OCI-LY7 (cell line): ENCODE measurements around the gene FAM89B. TPM values are rescaled to one million over a fixed set of nuclear protein-coding genes. Genes with fewer than 3 reads are reported as not detected.

Source experiments
- BruUV-seq: library from RNA; stranded (reverse); fragments of 400-500 nt; replicated peaks from 2 replicates; lab custom pipeline; 2021; lab: Mats Ljungman, UMichigan
- CTCF ChIA-PET: fragments of 300-600 bp; sonication (Branson Sonifier 250); formaldehyde crosslinking; loops from one replicate; lab custom pipeline; 2022; ENCODE audit warnings: antibody characterized with exemption; ENCODE audit not compliant: unreplicated experiment; lab: Charles Lee
- POLR2A ChIA-PET: fragments of 300-600 bp; sonication (Branson Sonifier 250); formaldehyde crosslinking; loops from one replicate; lab custom pipeline; 2022; ENCODE audit warnings: antibody characterized with exemption; lab: Charles Lee
- DNase-seq: peaks from one replicate; pipeline ENCODE4 v3.0.0-alpha.2; 2015; ENCODE audit warnings: low spot score
- H2AFZ ChIP-seq: fragments of 200-600 bp; sonication (generic), shearing (Covaris generic); 2 replicates; pipeline ENCODE4 v1.6.1; 2014; ENCODE audit warnings: mild to moderate bottlenecking, antibody characterized with exemption, low read length, moderate library complexity
- H3K27ac ChIP-seq: fragments of 200-600 bp; sonication (generic); 2 replicates; pipeline ENCODE4 v1.5.1; 2014; ENCODE audit warnings: mixed run types, low read depth, mild to moderate bottlenecking, moderate library complexity, low read length, inconsistent platforms; ENCODE audit not compliant: poor library complexity, severe bottlenecking
- H3K36me3 ChIP-seq: fragments of 200-600 bp; sonication (generic); 2 replicates; pipeline ENCODE4 v1.6.1; 2014; ENCODE audit warnings: mild to moderate bottlenecking, antibody characterized with exemption, low read length, moderate library complexity, mixed read lengths; ENCODE audit not compliant: insufficient read depth
- H3K4me1 ChIP-seq: fragments of 200-600 bp; sonication (generic); 2 replicates; pipeline ENCODE4 v1.5.1; 2014; ENCODE audit warnings: mild to moderate bottlenecking, low read length; ENCODE audit not compliant: insufficient read depth, poor library complexity, severe bottlenecking
- H3K4me2 ChIP-seq: fragments of 200-600 bp; sonication (generic); 2 replicates; pipeline ENCODE4 v1.6.1; 2014; ENCODE audit warnings: mild to moderate bottlenecking, low read length
- H3K4me3 ChIP-seq: fragments of 200-600 bp; sonication (generic); 2 replicates; pipeline ENCODE4 v1.5.1; 2014; ENCODE audit warnings: mild to moderate bottlenecking, low read depth, low read length; ENCODE audit not compliant: poor library complexity, severe bottlenecking
- H3K79me2 ChIP-seq: fragments of 200-600 bp; sonication (generic); 2 replicates; pipeline ENCODE4 v1.6.1; 2016; ENCODE audit warnings: low read depth, mild to moderate bottlenecking, low read length, moderate library complexity, mixed read lengths; ENCODE audit not compliant: insufficient read depth
- H3K9me2 ChIP-seq: fragments of 200-600 bp; sonication (generic); 2 replicates; pipeline ENCODE4 v1.6.1; 2016; ENCODE audit warnings: mild to moderate bottlenecking, low read length, mixed read lengths; ENCODE audit not compliant: insufficient read depth
- H3K9me3 ChIP-seq: fragments of 200-600 bp; sonication (generic); 2 replicates; pipeline ENCODE4 v1.6.1; 2014; ENCODE audit warnings: mild to moderate bottlenecking, mixed run types, low read length, mixed read lengths
- H4K20me1 ChIP-seq: fragments of 200-600 bp; sonication (generic); 2 replicates; pipeline ENCODE4 v1.6.1; 2014; ENCODE audit warnings: mild to moderate bottlenecking, antibody characterized with exemption, low read length, moderate library complexity, mixed read lengths; ENCODE audit not compliant: insufficient read depth
- EZH2phosphoT487 ChIP-seq: fragments of 200-600 bp; sonication (generic); IDR thresholded peaks from 2 replicates; pipeline ENCODE4 v1.6.1; 2018; ENCODE audit warnings: low read depth, borderline replicate concordance, mild to moderate bottlenecking, mixed run types, antibody characterized with exemption, low read length, moderate library complexity, mixed read lengths
- intact Hi-C: fragments of 100-400 bp; cut with micrococcal nuclease; formaldehyde crosslinking; loops from one replicate; pipeline ENCODE4 v1.10.0; 2022; ENCODE audit not compliant: unreplicated experiment
- total RNA-seq, 2 experiments: library from RNA; depleted of rRNA in 1 of 2; stranded (reverse); fragments of >200 nt in 1 of 2; shearing (Covaris generic) in 1 of 2; gene quantifications; 2 replicates each; pipeline ENCODE4 v1.2.3, GENCODE V29; 2014 to 2022
- TF ChIP-seq, protein P1 (sequence below): fragments of 200-600 bp; sonication (generic); conservative IDR thresholded peaks from 2 replicates; pipeline ENCODE4 v1.5.1; 2014; ENCODE audit warnings: mild to moderate bottlenecking, antibody characterized with exemption, low read length, moderate library complexity, mixed read lengths

FAM89B gene
- total RNA-seq, 2 experiments from 2014 or later = 17.9 to 26.4 TPM

DNA sequence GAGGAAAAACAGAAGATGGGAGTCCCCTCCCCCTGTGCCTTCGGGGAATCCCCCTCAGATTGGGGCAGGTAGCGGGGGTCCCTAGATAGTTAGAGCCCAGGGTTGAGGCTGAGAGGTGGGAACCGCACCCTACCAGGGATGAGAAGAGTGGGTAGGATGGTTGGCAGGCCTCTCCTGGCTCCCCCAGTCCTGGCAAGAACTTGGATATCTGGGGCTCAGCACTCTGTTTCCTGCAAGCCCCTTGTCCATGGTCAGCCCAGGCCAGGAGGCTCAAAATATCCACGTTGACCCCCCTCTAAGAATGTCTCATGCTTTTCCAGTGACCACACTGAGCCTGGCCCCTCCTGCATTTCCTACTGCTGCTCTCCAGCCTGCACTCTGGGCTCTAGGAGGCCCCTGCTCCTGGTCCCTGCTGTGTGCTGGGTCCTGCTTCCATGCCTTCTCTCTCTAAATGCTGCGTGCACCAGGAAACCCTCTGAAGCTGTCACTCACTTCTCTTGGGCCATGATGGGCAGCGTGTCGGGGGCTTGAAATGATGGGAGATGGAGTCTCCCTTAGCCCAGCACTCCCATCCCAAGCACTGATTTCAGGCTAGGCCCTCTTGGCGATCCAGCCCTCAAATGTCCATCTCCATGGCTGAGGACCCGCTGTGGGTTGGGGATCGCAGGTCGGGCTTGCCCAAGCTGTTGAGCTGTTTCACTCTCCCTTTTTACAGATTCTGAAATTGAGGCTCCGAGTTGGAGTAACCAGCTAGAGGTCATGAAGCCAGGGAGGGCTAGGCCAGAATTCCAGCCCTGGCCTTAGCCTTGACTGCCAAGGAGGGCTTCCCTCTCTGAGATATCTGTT lies 39.6 kb downstream of the FAM89B start:
- H3K4me2 ChIP-seq = peak overlapping the region; percentile 88
- no peak for TF ChIP-seq EZH2phosphoT487
- TF ChIP-seq, protein P1, sequence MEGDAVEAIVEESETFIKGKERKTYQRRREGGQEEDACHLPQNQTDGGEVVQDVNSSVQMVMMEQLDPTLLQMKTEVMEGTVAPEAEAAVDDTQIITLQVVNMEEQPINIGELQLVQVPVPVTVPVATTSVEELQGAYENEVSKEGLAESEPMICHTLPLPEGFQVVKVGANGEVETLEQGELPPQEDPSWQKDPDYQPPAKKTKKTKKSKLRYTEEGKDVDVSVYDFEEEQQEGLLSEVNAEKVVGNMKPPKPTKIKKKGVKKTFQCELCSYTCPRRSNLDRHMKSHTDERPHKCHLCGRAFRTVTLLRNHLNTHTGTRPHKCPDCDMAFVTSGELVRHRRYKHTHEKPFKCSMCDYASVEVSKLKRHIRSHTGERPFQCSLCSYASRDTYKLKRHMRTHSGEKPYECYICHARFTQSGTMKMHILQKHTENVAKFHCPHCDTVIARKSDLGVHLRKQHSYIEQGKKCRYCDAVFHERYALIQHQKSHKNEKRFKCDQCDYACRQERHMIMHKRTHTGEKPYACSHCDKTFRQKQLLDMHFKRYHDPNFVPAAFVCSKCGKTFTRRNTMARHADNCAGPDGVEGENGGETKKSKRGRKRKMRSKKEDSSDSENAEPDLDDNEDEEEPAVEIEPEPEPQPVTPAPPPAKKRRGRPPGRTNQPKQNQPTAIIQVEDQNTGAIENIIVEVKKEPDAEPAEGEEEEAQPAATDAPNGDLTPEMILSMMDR = no peak
- H3K9me2 ChIP-seq = no peaks in the 10 kb centered on the region
- ChIA-PET CTCF (no interaction called here), POLR2A (no interaction called here)
- BruUV-seq = no TSS peak
- DNase-seq = no peak
- peaks cover 13% of the 10 kb centered on the region for H3K36me3 ChIP-seq
- H3K4me1 ChIP-seq = peaks cover 37% of the 10 kb centered on the region
- H3K79me2 ChIP-seq = peaks cover 35% of the 10 kb centered on the region
- no peaks in the 10 kb centered on the region for H4K20me1 ChIP-seq
- H3K9me3 ChIP-seq = no peaks in the 10 kb centered on the region
- no peak overlapping the region for H2AFZ ChIP-seq
- no peak overlapping the region for H3K4me3 ChIP-seq
- intact Hi-C loops = no loop called here
- H3K27ac ChIP-seq = no peak overlapping the region

DNA sequence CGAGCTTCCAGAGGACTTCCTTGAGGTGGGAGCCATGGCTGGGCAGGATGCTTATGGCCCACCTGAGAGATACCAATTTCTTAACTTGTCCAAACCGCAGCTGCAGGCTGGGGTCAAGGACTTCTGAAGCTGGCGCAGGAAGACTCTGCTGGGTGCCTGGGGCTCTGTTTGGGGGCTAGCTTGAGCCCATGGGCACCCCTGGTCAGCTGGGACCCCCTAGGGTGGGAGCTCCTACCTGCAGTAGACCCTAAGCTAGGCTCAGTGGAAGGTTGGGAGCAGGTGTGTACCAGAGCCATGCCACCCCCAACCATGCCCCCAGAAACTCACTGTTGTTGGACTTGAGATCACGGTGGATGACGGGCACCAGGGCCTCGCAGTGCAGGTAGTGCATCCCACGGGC lies 40.4 kb downstream of the FAM89B start:
- no peak overlapping the region for H2AFZ ChIP-seq
- H3K9me3 ChIP-seq = no peaks in the 10 kb centered on the region
- DNase-seq = no peak
- no TSS peak for BruUV-seq
- TF ChIP-seq, protein P1 = no peak
- TF ChIP-seq EZH2phosphoT487 = no peak
- ChIA-PET POLR2A (interaction anchor here (0.5 to 0.7 kb wide), 2 partner anchors 38 to 209 kb away, joined by 4 to 5 read pairs; no protein-coding TSS in a partner anchor), CTCF (interaction anchor here (0.8 kb wide), 1 partner anchor 1372 kb away, joined by 3 read pairs; the partner anchor contains the start of gene FKBP2)
- peaks cover 13% of the 10 kb centered on the region for H3K36me3 ChIP-seq
- H3K9me2 ChIP-seq = no peaks in the 10 kb centered on the region
- intact Hi-C loops = no loop called here
- H3K4me2 ChIP-seq = peak overlapping the region; percentile 88
- peaks cover 44% of the 10 kb centered on the region for H3K4me1 ChIP-seq
- peaks cover 42% of the 10 kb centered on the region for H3K79me2 ChIP-seq
- no peaks in the 10 kb centered on the region for H4K20me1 ChIP-seq
- no peak overlapping the region for H3K27ac ChIP-seq
- H3K4me3 ChIP-seq = peak overlapping the region; percentile 97
